Measurements from ENCODE around the gene OSBPL6. TPM values are rescaled to one million over a fixed set of nuclear protein-coding genes. Genes with fewer than 3 reads are reported as not detected.

The OSBPL6 gene
- total RNA-seq, 1 experiment from 2014 or later: 11.6 TPM

GRCh38 chr2:178191511-178191910 lies 2.8 kb upstream of the OSBPL6 start:
- BruUV-seq (replicated peaks): no TSS peak
- Histone ChIP-seq H4K20me1 (ENCODE audit: insufficient read depth) (no peaks in the 10 kb centered on the region), H3K9ac (ENCODE audit: low read length) (no peak overlapping the region), H3K4me1 (ENCODE audit: control insufficient read depth in 1 of 2, insufficient read depth in 2 of 2, low read length in 2 of 2) (peaks cover 11 to 28% of the 10 kb centered on the region in 2 experiments), H2AFZ (ENCODE audit: low read depth, low read length, poor library complexity, severe bottlenecking) (peak overlapping the region; percentile 90), H3K27ac (ENCODE audit: low read depth, low read length) (no peak overlapping the region), H3K36me3 (ENCODE audit: control insufficient read depth in 1 of 2, insufficient read depth in 2 of 2, low read length in 2 of 2) (no peaks in the 10 kb centered on the region; a peak in 1 of 4 replicates), H3K9me2 (ENCODE audit: insufficient read depth) (no peaks in the 10 kb centered on the region), H3K79me2 (ENCODE audit: insufficient read depth, low read length) (no peaks in the 10 kb centered on the region), H3K4me2 (ENCODE audit: low read length) (no peak overlapping the region), H3K9me3 (ENCODE audit: control insufficient read depth in 1 of 2, insufficient read depth in 1 of 2, low read depth in 1 of 2, low read length in 2 of 2) (no peaks in the 10 kb centered on the region), H3K4me3 (replicated peaks in 1 of 2; ENCODE audit: low read depth in 1 of 2, low read length in 2 of 2) (no peak overlapping the region), H3K27me3 (ENCODE audit: insufficient read depth, low read length) (no peaks in the 10 kb centered on the region)
- intact Hi-C loops (cut with micrococcal nuclease): no loop called here
- ATAC-seq: no peak
- ChIA-PET POLR2A (interaction anchor here (1.0 kb wide), 1 partner anchor 87 kb away, joined by 3 read pairs; no protein-coding TSS in a partner anchor), RAD21 (ENCODE audit: low non-redundant PET in 1 of 2, low total read pairs in 2 of 2, uncharacterized antibody in 2 of 2, unreplicated experiment in 2 of 2) (no interaction called here), CTCF (no interaction called here)
- TF ChIP-seq SRF (IDR thresholded peaks at IDR 0.05; ENCODE audit: low read depth): no peak
- no peak for TF ChIP-seq ATF3 (IDR thresholded peaks at IDR 0.05)
- no peak for TF ChIP-seq ZBTB33 (IDR thresholded peaks at IDR 0.05; ENCODE audit: extremely low read depth, insufficient replicate concordance, low read length)
- TF ChIP-seq JUND (IDR thresholded peaks at IDR 0.05): no peak
- no peak for TF ChIP-seq ZFX (IDR thresholded peaks at IDR 0.05)
- TF ChIP-seq CBX3 (IDR thresholded peaks at IDR 0.05; ENCODE audit: low read depth): no peak
- no peak for TF ChIP-seq CTCF (IDR thresholded peaks at IDR 0.05 in 2 of 3, conservative IDR thresholded peaks at IDR 0.05 in 1 of 3; ENCODE audit: borderline replicate concordance in 1 of 3, insufficient read depth in 1 of 3, low read depth in 2 of 3, low read length in 2 of 3)
- no peak for TF ChIP-seq YY1 (IDR thresholded peaks at IDR 0.05; ENCODE audit: extremely low read depth, insufficient replicate concordance, low read depth, low read length)
- TF ChIP-seq POLR2A (IDR thresholded peaks at IDR 0.05; ENCODE audit: borderline replicate concordance, extremely low read depth, insufficient read depth, insufficient read length): no peak
- no peak for TF ChIP-seq TCF7L2 (IDR thresholded peaks at IDR 0.05; ENCODE audit: borderline replicate concordance, extremely low read depth, insufficient read depth, insufficient read length)
- no peak for TF ChIP-seq SP1 (IDR thresholded peaks at IDR 0.05; ENCODE audit: low read depth)
- no peak for TF ChIP-seq RAD21 (IDR thresholded peaks at IDR 0.05; ENCODE audit: low read depth)
- no peak for DNase-seq (ENCODE audit: low read depth, low spot score)

Data from HCT116 (cell line).